Activated T-cell treated with anti-CD3 and anti-CD28 coated beads for 1 hour (primary cell): ENCODE measurements around the gene TJP2.
"Not testable (repeated sequence)": the region's sequence is repeated elsewhere in the genome, so short reads cannot be mapped to it uniquely, and the experiment has no call there.

ENCODE experiments used
- DNase-seq: peaks from one replicate; pipeline ENCODE4 v3.0.0-alpha.2; 2020; ENCODE audit warnings: low read depth

The TJP2 gene

DNA sequence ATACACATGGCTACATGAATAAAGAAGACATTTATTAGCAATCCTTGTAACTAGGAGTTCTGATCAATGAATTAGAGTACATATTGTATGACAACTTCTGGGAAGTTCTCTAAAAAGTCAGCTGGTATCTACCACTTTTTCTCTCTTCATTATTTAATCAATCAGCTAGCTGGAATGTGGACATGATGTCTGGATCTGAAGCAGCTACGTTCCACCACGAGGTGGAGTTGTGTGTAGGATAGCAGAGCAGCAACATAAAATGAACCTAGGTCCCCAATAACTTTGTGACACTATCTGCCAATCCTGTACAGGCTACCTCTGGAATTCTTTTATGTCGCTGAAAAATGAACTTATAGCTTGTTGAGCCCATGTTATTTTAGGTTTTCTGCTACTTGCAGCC lies 118.0 kb downstream of the TJP2 start:
- no peak for DNase-seq

DNA sequence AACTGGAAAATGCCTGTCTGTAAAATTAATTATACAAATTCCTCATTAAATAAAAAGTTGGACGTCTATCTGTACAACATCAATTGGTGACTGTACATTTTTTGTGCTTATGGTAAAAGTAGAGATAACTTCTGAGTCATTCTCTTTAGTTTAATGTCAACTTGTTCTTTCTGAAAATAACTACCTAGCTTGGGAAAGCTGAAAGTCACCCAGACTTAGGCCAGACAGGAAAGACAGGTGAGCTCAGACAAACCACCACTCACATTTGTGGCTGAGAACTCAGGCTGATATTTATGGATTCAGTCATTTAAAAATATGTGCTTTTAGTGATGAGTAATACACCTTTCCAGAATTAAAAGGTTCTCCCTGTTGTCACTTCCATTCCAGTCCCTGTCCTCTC lies 119.1 kb downstream of the TJP2 start:
- no peak for DNase-seq

- no peak for DNase-seq
Measured at GRCh38 chr9:69295872-69296552, 121.9 kb downstream of the TJP2 start.

GRCh38 chr9:69297300-69297980 lies 123.4 kb downstream of the TJP2 start:
- DNase-seq, result no peak

- DNase-seq, result no peak
Measured at GRCh38 chr9:69299315-69299714, 125.2 kb downstream of the TJP2 start.

GRCh38 chr9:69299826-69300225 lies 125.7 kb downstream of the TJP2 start:
- DNase-seq, result no peak

GRCh38 chr9:69303331-69303730 lies 129.3 kb downstream of the TJP2 start:
- DNase-seq, result no peak

DNA sequence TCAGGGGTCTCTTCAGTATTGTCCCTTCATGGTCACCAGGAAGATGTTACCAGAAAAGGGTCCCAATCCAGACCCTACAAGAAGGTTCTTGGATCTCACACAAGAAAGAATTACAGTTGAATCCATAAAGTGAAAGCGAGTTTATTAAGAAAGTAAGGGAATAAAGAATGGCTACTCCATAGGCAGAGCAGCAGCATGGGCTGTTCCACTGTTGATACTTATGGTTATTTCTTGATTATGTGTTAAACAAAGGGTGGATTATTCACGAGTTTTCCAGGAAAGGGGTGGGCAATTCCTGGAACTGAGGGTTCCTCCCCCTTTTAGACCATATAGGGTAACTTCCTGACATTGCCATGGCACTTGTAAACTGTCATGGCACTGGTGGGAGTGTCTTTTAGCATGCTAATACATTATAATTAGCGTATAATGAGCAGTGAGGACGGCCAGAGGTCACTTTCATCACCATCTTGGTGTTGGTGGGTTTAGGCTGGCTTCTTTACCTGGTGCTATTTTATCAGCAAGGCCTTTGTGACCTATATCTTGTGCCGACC lies 132.9 kb downstream of the TJP2 start:
- not testable (repeated sequence) for DNase-seq

- DNase-seq, result no peak
Measured at GRCh38 chr9:69307446-69308205, 133.5 kb downstream of the TJP2 start.

GRCh38 chr9:69308206-69308931 lies 134.3 kb downstream of the TJP2 start:
- no peak for DNase-seq

DNA sequence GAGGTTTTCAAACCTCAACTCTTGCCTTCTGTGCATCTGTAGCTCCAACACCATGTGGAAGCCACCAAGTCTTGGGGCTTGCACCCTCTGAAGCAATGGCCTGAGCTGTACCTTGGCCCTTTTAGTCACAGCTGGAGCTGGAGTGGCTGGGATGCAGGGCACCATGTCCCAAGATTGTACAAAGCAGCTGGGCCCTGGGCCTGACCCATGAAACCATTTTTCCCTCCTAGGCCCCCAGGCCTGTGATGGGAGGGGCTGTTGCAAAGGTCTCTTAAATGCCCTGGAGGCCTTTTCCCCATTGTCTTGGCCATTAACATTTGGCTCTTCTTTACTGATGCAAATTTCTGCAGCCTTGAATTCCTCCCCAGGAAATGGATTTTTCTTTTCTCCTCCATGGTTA lies 139.1 kb downstream of the TJP2 start:
- no peak for DNase-seq

- DNase-seq, result no peak
Measured at GRCh38 chr9:69314547-69314946, 140.5 kb downstream of the TJP2 start.

DNA sequence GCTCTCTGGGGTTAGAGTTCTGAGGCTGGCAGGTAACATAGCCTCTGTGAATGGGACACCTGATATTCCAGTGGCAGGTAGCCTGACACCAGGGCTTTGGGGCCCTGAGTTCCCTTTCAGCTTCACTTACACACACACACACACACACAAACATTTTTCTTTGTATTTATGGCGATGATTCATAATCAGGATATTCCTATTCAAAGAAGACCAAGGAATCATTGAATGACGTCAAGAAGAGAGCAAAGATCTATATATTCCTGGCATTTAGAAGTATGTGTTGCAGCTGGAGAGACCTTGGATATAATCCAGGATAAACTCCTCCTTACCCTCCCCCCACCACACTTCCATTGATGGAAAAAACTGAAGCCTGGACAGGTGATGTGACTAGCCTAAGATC lies 143.0 kb downstream of the TJP2 start:
- DNase-seq, result no peak

GRCh38 chr9:69317894-69318293 lies 143.8 kb downstream of the TJP2 start:
- DNase-seq, result no peak

- DNase-seq, result no peak
Measured at GRCh38 chr9:69319324-69320025, 145.4 kb downstream of the TJP2 start.

DNA sequence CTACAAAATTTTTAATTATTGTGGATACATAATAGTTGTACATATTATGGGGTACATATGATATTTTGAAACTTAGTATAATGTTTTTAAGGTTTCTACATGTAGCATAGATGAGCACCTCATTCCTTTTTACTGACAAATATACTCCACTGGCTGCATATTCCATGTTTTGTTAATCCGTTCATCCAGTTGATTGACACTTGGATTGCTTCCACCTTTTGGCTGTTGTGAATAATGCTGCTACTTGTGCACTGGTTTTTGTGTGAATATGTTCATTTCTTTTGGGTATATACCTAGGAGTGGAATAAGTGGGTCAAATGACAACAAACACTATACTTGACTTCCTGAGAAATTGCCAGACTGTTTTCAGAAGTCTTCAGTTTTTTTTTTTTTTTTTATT lies 148.2 kb downstream of the TJP2 start:
- DNase-seq, result no peak

DNA sequence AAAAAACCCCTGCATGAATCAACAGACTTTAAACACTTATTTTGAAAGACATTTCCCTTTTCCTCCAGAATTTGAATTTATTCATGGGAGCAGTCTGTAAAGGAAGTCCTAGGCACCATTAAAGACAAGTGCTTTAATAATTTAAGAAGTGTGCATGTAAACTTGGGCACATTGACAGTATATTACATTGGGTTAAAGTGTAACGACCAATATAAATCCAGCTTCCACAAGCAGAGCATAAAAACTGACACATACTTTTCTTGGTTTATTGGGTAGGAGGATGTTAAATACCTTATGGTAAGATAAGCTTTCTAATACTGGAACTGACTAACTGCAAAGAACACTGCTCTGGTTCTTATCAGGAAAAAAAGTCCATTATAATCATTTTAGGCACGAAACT lies 149.8 kb downstream of the TJP2 start:
- no peak for DNase-seq
